RKO (cell line): ENCODE data around the gene DAB2IP.
A peak's percentile ranks its signal among the peaks of the same experiment; 100 is the strongest.

Experiments
- DNase-seq: peaks from one replicate; pipeline ENCODE4 v3.0.0-alpha.2; 2016; ENCODE audit warnings: low spot score

DAB2IP gene

DNA sequence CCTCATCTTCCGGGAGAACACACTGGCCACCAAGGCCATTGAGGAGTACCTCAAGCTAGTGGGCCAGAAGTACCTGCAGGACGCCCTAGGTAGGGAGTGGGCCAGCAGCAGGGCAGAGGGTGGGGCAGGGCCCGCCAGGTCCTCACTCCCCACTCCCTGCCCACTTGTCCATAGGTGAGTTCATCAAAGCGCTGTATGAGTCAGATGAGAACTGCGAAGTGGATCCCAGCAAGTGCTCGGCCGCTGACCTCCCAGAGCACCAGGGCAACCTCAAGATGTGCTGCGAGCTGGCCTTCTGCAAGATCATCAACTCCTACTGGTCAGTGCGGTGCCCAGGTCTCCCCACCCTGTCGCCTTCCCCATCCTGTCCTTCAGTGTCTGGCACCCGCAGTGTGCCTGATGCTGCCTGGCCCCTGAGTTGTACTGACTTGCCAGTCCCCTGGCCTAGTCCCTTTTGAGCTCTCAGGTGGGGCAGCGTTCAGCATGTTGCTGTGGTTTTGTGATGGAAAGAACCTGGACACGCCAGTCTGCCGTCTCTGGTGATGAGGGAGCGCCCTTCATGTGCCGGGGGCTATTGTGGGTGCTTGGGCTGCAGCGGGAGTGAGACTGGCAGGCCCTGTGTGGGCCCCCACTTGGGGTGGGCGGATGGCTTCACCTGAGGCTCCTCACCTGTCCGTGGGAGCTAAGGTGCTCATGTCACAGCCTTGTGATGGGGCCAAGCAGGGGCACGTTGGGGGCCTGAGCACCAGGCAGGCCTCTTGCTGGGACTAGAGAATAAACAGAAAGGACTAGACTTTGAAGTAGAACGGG lies 112.3 kb downstream of the DAB2IP start:
- no peak for DNase-seq

DNA sequence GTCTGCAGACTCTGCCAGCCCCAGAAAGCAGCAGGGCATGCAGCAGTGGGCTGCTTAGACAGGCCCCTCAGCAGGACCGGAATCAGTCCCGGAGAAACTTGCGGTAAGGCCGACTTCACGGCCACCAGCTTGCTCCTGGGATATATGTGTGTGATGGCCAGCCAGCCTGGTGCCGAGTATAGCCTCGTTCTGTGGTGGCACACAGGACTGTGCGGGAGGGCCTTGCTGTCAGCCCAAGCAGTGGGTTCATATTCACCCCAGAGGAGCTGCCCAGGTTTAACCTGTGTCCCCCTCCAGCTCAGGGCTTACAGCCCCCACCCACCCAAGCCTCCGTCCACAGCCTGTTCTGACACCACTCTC lies 112.9 kb downstream of the DAB2IP start:
- no peak for DNase-seq

DNA sequence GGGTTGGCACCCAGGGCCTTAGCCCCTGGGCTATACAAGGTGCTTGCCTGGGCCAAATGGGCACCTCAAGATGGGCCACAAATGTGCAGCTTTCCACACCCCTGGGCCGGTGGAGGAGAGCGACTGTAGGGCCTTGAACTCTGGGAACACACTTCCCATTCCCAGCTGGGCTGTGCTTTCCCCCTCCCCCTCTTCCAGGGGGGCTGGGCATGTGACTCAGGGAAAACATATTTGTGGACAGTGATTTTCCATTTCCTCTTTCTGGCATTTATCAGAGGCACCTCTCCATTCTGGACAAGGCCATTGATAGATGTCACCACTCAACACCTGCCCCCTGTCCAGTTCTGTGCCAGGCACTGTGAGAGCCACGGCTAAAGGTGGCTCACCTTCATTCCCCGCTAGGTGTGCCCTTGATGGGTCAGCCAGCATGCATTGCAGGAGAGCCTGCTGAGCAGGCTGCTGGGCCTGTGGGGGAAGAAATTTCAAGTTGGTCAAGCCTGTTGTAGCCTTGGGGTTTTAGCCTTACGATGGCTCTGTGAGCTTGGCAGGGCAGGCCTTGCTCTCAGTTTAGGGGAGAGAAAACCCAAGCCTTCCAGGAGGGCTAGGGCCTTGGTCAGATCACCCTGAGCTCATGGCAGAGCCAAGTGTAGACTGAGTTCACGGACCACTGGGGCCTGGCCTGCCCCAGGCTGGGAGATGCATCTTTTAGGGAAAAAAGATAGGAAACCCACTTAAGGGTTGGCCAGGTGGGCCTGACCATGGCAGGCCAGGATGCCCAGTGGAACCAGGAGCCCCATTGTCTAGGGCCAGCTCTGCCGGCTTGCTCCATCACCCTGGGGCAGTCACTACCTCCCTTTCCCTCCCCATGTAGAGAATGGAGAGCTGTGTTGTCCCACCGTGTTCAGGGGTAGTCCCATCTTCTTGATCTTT lies 113.9 kb downstream of the DAB2IP start:
- peak; percentile 32 for DNase-seq

DNA sequence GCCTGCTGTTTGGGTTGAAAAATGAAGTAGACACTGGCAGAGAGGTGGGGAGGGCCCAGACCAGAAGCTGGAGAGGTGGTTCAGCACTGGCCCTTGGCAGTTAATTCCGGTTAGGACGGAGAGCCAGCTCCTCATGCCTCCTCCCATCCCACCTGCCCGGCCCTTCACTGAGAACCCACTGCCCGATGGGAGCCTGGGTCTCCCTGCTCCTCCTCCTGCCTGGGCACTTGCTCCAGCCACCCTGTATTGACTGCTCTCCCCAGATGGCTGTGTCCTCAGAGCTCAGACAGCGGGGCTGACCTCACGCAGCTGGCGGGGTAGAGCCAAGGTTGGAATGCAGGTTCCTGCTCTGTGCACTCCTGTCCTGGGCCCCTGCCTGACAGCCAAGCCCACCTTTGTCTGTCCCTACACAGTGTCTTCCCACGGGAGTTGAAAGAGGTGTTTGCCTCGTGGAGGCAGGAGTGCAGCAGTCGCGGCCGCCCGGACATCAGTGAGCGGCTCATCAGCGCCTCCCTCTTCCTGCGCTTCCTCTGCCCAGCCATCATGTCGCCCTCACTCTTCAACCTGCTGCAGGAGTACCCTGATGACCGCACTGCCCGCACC lies 114.7 kb downstream of the DAB2IP start:
- DNase-seq = no peak

DNA sequence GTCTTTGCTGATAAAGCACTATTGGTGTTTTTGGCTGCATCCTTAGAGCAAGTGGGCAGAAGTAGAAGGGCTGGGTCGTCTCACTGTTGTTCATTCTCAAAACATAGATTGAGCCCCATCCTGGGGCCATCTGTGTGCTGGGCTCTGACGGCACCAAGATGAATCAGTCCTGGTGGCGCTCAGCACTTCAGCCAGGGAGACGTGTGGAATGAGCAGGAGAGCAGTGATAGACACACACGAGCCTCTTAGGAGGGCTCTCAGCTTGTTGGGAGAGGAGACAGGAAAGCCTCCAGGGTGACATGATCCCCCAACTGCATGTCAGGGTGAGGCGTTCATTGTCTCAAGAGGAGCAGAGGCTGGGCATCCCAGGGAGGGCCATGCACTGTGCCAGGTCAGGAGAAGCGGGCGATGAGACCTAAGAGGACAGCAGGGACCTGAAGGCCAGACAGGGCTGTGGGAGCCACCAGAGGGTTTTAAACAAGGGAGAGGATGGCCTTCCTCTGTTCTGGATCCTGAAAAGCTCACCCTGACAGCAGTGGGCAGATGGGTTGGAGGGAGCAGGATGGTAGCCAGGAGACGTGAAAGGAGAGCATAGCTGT lies 115.8 kb downstream of the DAB2IP start:
- DNase-seq = no peak

DNA sequence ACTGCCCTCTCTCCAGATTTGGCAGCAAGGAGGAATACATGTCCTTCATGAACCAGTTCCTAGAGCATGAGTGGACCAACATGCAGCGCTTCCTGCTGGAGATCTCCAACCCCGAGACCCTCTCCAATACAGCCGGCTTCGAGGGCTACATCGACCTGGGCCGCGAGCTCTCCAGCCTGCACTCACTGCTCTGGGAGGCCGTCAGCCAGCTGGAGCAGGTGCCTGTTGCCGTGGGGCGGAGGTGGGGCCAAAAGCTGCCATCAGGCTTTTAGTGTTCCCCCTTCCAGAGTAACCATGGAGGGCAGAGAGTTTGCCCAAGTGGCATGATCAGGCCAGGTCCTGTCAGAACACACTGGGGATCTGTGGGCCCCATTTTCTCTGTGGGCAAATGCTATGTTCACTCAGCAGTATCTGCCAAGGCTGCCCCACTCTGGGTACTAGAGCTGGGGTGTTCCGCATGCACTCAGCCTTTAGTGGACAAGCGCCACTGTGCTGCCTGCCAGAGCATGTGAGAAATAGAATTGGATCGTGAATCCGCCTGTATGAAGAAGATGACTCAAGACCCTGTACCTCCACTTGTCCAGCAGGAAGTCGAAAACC lies 117.1 kb downstream of the DAB2IP start:
- DNase-seq = no peak

DNA sequence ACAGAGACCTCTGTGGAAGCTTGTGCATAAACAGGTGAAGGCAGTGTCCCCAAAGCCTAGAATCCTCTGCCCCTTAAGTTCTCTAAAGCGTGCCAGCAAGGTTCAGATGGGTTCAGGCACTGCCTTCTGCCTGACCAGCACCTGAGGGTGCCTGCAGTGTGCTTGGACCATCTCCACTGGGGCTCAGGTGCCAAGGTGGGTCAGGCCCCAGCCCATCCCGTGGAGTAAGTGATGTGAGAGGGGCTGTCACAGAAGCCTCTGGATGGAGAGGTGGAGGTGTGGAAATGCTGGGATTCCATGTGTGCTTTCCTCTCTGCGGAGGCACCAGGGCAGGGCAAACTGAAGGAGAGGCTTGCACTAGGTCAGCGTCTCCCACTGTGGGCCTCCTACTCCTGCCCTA lies 118.5 kb downstream of the DAB2IP start:
- DNase-seq = no peak

DNA sequence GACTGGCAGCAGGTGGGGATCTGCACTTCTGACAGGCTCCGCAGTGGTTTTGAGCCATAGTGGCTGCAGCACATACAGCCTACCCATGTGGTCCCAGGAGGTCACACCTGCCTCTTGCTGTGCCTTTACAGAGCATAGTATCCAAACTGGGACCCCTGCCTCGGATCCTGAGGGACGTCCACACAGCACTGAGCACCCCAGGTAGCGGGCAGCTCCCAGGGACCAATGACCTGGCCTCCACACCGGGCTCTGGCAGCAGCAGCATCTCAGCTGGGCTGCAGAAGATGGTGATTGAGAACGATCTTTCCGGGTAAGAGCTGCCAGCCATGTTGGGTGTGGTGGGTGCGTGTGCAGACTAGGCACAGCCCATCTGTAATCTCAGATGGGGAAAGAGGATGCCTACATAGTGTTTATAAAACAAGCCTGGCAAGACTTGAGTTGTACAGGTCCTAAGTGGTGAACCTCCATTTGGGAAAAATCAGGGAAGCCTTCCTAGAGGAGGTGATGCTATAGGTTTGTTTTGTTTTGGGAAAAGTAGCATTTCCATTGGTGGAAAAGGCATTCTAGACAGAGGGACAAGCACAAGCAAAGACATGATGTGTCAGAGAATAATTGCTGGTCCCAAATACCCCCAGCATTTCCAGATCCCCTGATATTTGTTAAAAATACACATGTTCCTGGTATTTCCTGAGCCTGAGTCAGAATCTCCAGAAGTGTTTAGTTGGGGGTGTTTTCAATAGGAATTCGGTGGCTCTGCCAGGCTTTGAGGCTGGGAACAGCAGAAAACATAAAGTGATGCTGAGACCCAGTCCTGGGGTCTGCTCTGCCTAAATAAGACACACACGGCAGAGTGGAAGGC lies 119.2 kb downstream of the DAB2IP start:
- no peak for DNase-seq

DNA sequence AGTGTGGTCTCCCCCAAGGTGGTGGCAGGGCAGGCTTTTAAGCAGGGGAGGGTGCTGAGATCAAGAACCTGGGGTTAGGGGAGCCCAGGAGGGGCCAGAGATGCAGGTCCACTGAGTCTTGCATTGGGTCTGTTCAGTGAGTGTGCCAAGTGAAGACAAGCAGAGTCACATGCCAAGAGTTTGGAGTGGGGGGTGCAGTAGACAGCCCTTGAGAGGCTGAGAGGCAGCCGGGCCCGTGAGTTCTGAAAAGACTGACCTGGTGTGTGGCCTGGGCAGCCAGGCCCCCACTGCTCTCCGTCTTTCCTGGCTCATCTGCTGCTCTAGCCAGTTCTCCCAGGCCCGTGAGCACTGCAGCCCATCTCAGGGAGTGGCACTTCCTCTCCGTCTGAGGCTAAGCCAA lies 120.0 kb downstream of the DAB2IP start:
- no peak for DNase-seq

DNA sequence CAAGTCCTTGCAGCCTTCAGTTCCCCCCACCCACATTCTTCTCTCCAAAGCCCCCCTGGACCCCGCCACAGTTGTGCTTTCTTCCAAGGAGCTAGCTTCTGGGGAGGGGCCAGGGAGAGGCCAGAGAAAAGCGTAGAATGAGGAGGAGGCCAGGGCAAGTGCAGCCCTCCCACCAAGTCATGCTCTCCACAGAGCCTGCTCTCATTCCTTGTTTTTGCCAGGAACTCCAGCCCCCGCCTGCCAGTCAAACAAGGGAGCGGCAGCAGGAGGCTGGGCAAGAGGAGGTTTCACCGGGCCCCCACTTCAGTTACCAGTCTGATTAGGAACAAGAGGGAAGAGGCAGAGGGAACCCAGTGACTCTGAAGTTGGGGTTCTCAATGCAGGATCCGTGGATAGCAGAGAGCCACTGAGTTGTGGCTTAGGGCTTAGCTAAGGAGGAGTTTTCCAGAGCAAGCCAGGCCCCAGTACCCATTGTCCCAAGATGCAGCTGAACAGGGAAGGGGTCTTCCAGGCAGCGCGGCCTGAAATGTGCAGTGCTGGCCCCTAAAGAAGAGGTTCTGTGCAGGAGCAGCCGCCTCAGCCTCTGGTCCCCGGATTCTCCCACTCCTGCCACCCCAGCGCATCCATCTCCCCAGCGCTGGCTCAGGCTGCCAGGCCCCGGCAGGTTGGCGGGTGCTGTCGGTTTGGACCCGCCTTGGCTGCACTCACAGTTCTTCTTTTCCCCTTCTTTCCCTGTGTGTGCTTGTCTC lies 120.6 kb downstream of the DAB2IP start:
- DNase-seq = no peak

DNA sequence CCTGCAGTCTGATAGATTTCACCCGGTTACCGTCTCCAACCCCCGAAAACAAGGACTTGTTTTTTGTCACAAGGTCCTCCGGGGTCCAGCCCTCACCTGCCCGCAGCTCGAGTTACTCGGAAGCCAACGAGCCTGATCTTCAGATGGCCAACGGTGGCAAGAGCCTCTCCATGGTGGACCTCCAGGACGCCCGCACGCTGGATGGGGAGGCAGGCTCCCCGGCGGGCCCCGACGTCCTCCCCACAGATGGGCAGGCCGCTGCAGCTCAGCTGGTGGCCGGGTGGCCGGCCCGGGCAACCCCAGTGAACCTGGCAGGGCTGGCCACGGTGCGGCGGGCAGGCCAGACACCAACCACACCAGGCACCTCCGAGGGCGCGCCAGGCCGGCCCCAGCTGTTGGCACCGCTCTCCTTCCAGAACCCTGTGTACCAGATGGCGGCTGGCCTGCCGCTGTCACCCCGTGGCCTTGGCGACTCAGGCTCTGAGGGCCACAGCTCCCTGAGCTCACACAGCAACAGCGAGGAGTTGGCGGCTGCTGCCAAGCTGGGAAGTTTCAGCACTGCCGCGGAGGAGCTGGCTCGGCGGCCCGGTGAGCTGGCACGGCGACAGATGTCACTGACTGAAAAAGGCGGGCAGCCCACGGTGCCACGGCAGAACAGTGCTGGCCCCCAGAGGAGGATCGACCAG lies 121.3 kb downstream of the DAB2IP start:
- no peak for DNase-seq

DNA sequence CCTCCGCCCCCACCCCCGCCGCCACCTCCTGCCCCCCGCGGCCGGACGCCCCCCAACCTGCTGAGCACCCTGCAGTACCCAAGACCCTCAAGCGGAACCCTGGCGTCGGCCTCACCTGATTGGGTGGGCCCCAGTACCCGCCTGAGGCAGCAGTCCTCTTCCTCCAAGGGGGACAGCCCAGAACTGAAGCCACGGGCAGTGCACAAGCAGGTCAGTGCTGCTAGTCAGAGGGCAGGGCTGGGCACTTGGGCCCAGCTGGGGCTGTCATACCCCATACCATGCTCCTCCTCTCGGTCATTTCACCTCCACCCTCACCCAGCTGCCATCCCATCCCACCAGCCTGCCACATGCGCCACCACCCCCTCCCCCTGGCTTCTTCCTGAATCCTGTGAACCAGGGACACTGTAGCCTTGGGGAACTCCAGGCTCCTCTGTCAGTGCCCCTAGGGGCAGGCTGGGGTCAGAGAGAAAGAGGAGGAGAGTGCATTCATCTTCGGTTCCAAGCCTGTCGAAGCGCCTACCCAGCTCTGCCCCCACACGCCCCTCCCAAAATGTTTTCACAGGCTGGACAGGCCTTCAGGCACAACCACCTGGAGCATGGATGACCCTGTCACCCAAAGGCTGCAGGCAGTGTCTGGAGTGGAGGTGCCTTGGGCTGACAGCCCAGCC lies 122.0 kb downstream of the DAB2IP start:
- no peak for DNase-seq

DNA sequence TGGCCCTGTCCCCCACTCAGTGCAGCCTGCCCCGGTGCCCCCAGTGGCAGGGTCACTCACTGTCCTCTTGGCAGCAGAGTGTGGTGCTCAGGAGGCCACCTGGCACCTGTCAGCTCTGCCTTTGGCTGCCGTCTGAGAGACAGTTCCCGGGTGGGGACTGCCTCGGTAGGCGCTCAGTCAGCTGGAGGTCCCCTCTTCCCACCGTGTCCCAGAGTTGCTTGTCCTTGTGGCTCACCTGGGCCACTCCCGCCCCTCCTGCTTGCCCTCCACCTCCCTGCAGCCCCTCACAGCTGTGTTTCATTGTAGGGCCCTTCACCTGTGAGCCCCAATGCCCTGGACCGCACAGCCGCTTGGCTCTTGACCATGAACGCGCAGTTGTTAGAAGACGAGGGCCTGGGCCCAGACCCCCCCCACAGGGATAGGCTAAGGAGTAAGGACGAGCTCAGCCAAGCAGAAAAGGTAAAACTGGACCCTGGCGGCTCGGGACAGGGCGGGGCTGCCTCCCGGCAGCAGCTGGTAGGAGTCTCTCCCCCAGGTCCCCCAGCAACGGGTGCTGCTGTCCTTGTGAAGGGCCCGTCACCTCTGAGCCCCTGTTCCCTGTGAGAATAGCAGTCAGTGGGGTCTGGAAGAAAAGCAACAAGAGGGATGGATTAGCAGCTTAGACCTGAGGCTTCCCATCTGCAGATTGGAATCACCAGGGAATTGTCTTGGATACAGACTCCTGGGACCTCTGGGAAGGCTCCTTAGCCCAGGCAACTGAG lies 122.7 kb downstream of the DAB2IP start:
- DNase-seq = no peak

DNA sequence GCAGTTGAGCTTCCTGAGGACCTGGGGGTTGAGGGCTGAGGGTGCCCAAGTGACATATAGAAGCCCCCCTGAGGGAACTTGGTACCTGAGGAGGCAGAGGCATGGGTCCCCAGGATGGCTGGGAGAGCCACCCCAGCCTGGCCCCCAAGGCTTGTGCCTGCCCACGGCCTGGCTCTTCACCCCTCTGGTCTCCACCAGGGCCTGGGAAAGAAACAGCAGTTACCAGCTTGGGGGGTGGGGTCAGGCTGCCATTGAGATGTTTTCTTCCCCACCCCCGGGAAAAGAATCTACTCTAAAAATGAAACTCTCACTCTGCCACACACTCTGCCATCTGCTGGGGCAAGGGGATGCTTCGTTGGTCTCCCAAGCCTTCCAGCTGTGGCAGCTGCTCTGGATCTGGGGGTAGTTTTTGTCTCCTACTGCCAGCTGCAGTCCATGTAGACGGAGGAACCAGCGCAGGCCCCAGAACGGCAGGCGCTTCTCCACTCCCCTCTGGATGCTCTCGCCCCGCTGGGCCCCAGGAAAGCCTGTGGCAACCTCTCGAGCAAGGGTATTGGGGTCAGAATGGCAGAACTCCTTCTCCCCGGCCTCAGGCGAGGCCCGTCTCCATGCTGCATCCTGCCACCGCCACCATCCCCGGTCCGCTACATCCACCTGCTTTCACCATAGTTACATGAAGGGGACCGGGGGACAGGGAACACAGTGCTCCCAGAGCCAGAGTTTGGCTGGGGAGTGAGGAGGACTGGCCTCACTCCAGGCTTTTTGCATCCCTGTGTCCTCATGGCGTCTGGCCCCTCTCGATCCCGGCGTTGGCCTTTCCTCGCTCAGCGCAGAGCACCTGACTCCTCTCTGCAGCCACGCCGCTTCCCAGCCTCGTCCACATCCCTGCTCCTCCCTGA lies 123.5 kb downstream of the DAB2IP start:
- DNase-seq = no peak

DNA sequence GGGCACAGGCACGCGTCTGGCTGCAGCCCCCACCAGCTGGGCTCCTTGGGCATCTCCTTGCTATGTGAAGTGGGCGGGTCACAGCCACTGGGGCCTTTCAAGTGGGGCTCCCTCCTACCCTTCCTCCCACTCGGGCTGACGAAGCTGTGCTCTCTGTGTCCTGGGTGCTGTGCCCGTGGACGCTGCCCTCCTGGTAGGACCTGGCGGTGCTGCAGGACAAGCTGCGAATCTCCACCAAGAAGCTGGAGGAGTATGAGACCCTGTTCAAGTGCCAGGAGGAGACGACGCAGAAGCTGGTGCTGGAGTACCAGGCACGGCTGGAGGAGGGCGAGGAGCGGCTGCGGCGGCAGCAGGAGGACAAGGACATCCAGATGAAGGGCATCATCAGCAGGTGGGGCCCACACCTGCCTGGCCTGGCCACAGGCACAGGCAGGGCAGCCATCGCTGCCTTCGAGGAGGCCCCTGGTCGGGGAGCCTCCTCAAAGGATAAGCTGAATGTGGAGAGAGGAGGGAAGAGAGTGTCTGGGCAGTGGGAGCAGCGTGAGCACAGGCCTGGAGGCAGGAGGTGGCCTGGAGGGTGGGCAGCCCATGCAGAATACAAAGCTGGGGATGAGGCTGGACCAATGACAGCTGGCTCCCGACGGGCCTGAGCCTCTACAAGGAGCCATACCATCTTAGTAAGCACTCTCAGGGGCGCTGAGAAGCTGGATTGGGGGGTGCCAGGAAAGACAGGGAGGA lies 124.7 kb downstream of the DAB2IP start:
- DNase-seq = no peak
